H1 (cell line): ENCODE measurements around the gene CYP4A22. TPM values are rescaled to one million over a fixed set of nuclear protein-coding genes. Genes with fewer than 3 reads are reported as not detected.

Experiments used
- CTCF ChIA-PET: fragments of 300-600 bp; sonication (Branson Sonifier 250); formaldehyde crosslinking; loops from one replicate; lab custom pipeline; 2021; ENCODE audit not compliant: partially characterized antibody; lab: Charles Lee
- POLR2A ChIA-PET: fragments of 300-600 bp; sonication (Branson Sonifier 250); formaldehyde crosslinking; loops from one replicate; lab custom pipeline; 2021; ENCODE audit warnings: inconsistent platforms; ENCODE audit not compliant: partially characterized antibody; lab: Charles Lee
- DNase-seq, 2 experiments: peaks; one replicate each; pipeline versions ENCODE4 v3.0.0 to v3.0.0-alpha.2; 2010 to 2022; ENCODE audit warnings: low spot score in 2 of 2, low read depth in 1 of 2, mixed read lengths in 1 of 2
- FAIRE-seq: peaks from 2 replicates; lab custom pipeline; 2011; peaks lifted over from hg19 to GRCh38; lab: Jason Lieb, UNC
- H2AFZ ChIP-seq: 2 replicates; pipeline ENCODE4 v1.8.1; 2012; ENCODE audit warnings: low read length, inconsistent platforms
- H2AK5ac ChIP-seq: 2 replicates; pipeline ENCODE4 v1.6.1; 2013; ENCODE audit warnings: low read depth, low read length
- H2BK120ac ChIP-seq: replicated peaks from 2 replicates; pipeline ENCODE3; 2013; ENCODE audit warnings: low read depth, low read length, inconsistent platforms
- H2BK12ac ChIP-seq: 2 replicates; pipeline ENCODE4 v1.6.1; 2013; ENCODE audit warnings: low read depth, low read length
- H2BK15ac ChIP-seq: 2 replicates; pipeline ENCODE4 v1.6.1; 2013; ENCODE audit warnings: low read length
- H2BK20ac ChIP-seq: 2 replicates; pipeline ENCODE4 v1.6.1; 2013; ENCODE audit warnings: low read length
- H2BK5ac ChIP-seq: 2 replicates; pipeline ENCODE4 v1.6.1; 2013; ENCODE audit warnings: low read depth, low read length
- H3K14ac ChIP-seq: 2 replicates; pipeline ENCODE4 v1.6.1; 2013; ENCODE audit warnings: inconsistent platforms; ENCODE audit not compliant: insufficient read length
- H3K18ac ChIP-seq: 2 replicates; pipeline ENCODE4 v1.6.1; 2013; ENCODE audit warnings: low read length; ENCODE audit errors: extremely low read depth
- H3K23ac ChIP-seq: 2 replicates; pipeline ENCODE4 v1.6.1; 2013; ENCODE audit warnings: inconsistent platforms; ENCODE audit not compliant: insufficient read length
- H3K23me2 ChIP-seq: 2 replicates; pipeline ENCODE4 v1.6.1; 2013; ENCODE audit warnings: low read depth, low read length
- H3K27ac ChIP-seq: 2 replicates; pipeline ENCODE4 v1.6.1; 2011; ENCODE audit warnings: low read depth, low read length, inconsistent platforms
- H3K27me3 ChIP-seq, 4 experiments: replicated peaks in 1 of 4; 1 replicate in 1 of 4; 2 replicates in 3 of 4; pipeline versions ENCODE4 v1.6.1 to v1.8.1; 2011 to 2013; ENCODE audit warnings: low read length in 3 of 4, mild to moderate bottlenecking in 3 of 4, inconsistent platforms in 2 of 4, mixed read lengths in 2 of 4, moderate library complexity in 1 of 4; ENCODE audit not compliant: control insufficient read depth in 3 of 4, insufficient read depth in 3 of 4; ENCODE audit errors: extremely low read depth in 1 of 4
- H3K36me3 ChIP-seq, 4 experiments: 2 replicates each; pipeline versions ENCODE4 v1.6.1 to v1.8.1; 2011 to 2013; ENCODE audit warnings: mild to moderate bottlenecking in 4 of 4, low read length in 3 of 4, moderate library complexity in 2 of 4, control low read depth in 1 of 4, inconsistent platforms in 1 of 4; ENCODE audit not compliant: insufficient read depth in 4 of 4, control insufficient read depth in 2 of 4
- H3K4ac ChIP-seq: replicated peaks from 2 replicates; pipeline ENCODE3; 2013; ENCODE audit warnings: low read length, low read depth, mixed read lengths, inconsistent platforms; ENCODE audit not compliant: insufficient read length
- H3K4me1 ChIP-seq, 4 experiments: replicated peaks in 1 of 4; 1 replicate in 1 of 4; 2 replicates in 3 of 4; pipeline versions ENCODE4 v1.6.1 to v1.8.1; 2011 to 2013; ENCODE audit warnings: low read length in 3 of 4, inconsistent platforms in 2 of 4, mixed read lengths in 1 of 4; ENCODE audit not compliant: insufficient read depth in 4 of 4, control insufficient read depth in 3 of 4
- H3K4me2 ChIP-seq, 2 experiments: 2 replicates each; pipeline versions ENCODE4 v1.6.1 to v1.8.1; 2011 to 2013; ENCODE audit warnings: low read depth in 2 of 2, low read length in 2 of 2, control low read depth in 1 of 2, inconsistent platforms in 1 of 2, mild to moderate bottlenecking in 1 of 2; ENCODE audit not compliant: insufficient read depth in 1 of 2
- H3K4me3 ChIP-seq, 4 experiments: fragments of 200-600, 300-600 bp in 1 of 4; sonication (generic), shearing (Covaris generic), sonication (Bioruptor Twin) in 1 of 4; 2 replicates each; pipeline versions ENCODE4 v1.5.1 to v1.8.1; 2011 to 2016; ENCODE audit warnings: low read length in 4 of 4, low read depth in 3 of 4, control low read depth in 2 of 4, inconsistent platforms in 2 of 4, mild to moderate bottlenecking in 2 of 4, mixed read lengths in 1 of 4, moderate library complexity in 1 of 4; ENCODE audit not compliant: insufficient read depth in 2 of 4; ENCODE audit errors: extremely low read depth in 1 of 4
- H3K56ac ChIP-seq: replicated peaks from 2 replicates; pipeline ENCODE3; 2013; ENCODE audit warnings: low read depth, mild to moderate bottlenecking, mixed read lengths, low read length, inconsistent platforms; ENCODE audit not compliant: insufficient read length
- H3K79me1 ChIP-seq: 2 replicates; pipeline ENCODE4 v1.6.1; 2013; ENCODE audit warnings: low read depth, low read length, control low read depth
- H3K79me2 ChIP-seq, 2 experiments: 2 replicates each; pipeline versions ENCODE4 v1.6.1 to v1.8.1; 2012 to 2013; ENCODE audit warnings: low read length in 2 of 2, mild to moderate bottlenecking in 2 of 2, inconsistent platforms in 1 of 2; ENCODE audit not compliant: insufficient read depth in 2 of 2, control insufficient read depth in 1 of 2
- H3K9ac ChIP-seq, 4 experiments: replicated peaks in 1 of 4; 1 replicate in 1 of 4; 2 replicates in 3 of 4; pipeline versions ENCODE4 v1.6.1 to v1.8.1; 2011 to 2013; ENCODE audit warnings: low read depth in 3 of 4, low read length in 3 of 4, control low read depth in 2 of 4, mild to moderate bottlenecking in 2 of 4, moderate library complexity in 2 of 4, inconsistent platforms in 1 of 4; ENCODE audit errors: extremely low read depth in 1 of 4
- H3K9me3 ChIP-seq, 2 experiments: 2 replicates each; pipeline versions ENCODE4 v1.6.1 to v1.8.1; 2012 to 2013; ENCODE audit warnings: mild to moderate bottlenecking in 2 of 2, moderate library complexity in 2 of 2, control low read depth in 1 of 2, inconsistent platforms in 1 of 2, low read depth in 1 of 2, low read length in 1 of 2, mixed read lengths in 1 of 2; ENCODE audit not compliant: insufficient read depth in 2 of 2
- H4K20me1 ChIP-seq, 2 experiments: replicated peaks in 1 of 2; 2 replicates each; pipeline versions ENCODE3 to v1.8.1; 2011 to 2013; ENCODE audit warnings: inconsistent platforms in 2 of 2, low read length in 2 of 2, mild to moderate bottlenecking in 1 of 2; ENCODE audit not compliant: insufficient read depth in 2 of 2, control insufficient read depth in 1 of 2
- H4K5ac ChIP-seq: 2 replicates; pipeline ENCODE4 v1.6.1; 2013; ENCODE audit warnings: low read length, low read depth, mixed read lengths, inconsistent platforms; ENCODE audit not compliant: insufficient read length
- H4K8ac ChIP-seq: 2 replicates; pipeline ENCODE4 v1.8.0; 2013; ENCODE audit warnings: mild to moderate bottlenecking, moderate library complexity, low read length, inconsistent platforms; ENCODE audit not compliant: insufficient read depth; ENCODE audit errors: extremely low read depth
- H4K91ac ChIP-seq: replicated peaks from 2 replicates; pipeline ENCODE3; 2013; ENCODE audit warnings: low read length, mixed read lengths, inconsistent platforms; ENCODE audit not compliant: insufficient read length
- CBX5 ChIP-seq: fragments of 300-800, 300-1000 bp; sonication (generic); IDR thresholded peaks from 2 replicates; pipeline ENCODE4 v1.7.1; 2016; ENCODE audit warnings: antibody characterized with exemption, low read length, low read depth
- CREB1 ChIP-seq: IDR thresholded peaks from 2 replicates; pipeline ENCODE4 v1.6.1; 2012; ENCODE audit warnings: inconsistent platforms
- CTBP2 ChIP-seq: IDR thresholded peaks from 2 replicates; pipeline ENCODE4 v1.7.0; 2011; ENCODE audit warnings: borderline replicate concordance, mild to moderate bottlenecking, moderate library complexity, mixed read lengths, low read length; ENCODE audit not compliant: insufficient read depth, insufficient read length
- JUN ChIP-seq: IDR thresholded peaks from 2 replicates; pipeline ENCODE4 v1.6.1; 2011; ENCODE audit warnings: low read depth, mild to moderate bottlenecking, improper control_type of control experiment, low read length
- KDM5A ChIP-seq: fragments of 200-600 bp; IDR thresholded peaks from 2 replicates; pipeline ENCODE4 v1.7.1; 2012; ENCODE audit warnings: mild to moderate bottlenecking, low read length, inconsistent platforms, mixed read lengths
- MAFK ChIP-seq: IDR thresholded peaks from 2 replicates; pipeline ENCODE4 v1.6.1; 2012; ENCODE audit warnings: low read depth, mild to moderate bottlenecking, improper control_type of control experiment, low read length
- NANOG ChIP-seq: IDR thresholded peaks from 2 replicates; pipeline ENCODE4 v1.6.1; 2011; ENCODE audit warnings: low read length, low read depth, mild to moderate bottlenecking, inconsistent platforms; ENCODE audit not compliant: insufficient read depth, poor library complexity, severe bottlenecking
- SIN3A ChIP-seq, 2 experiments: IDR thresholded peaks in 1 of 2; conservative IDR thresholded peaks in 1 of 2; 2 replicates each; pipeline ENCODE4 v1.6.1; 2011 to 2012; ENCODE audit warnings: low read length in 2 of 2, improper control_type of control experiment in 1 of 2, low read depth in 1 of 2, mild to moderate bottlenecking in 1 of 2
- TAF7 ChIP-seq: optimal IDR thresholded peaks from 2 replicates; pipeline ENCODE3; 2011; ENCODE audit warnings: low read depth, mild to moderate bottlenecking, inconsistent platforms, low read length, moderate library complexity, borderline replicate concordance
- WGBS, 2 experiments: shearing (Covaris generic) in 1 of 2; methylation state at CpG; one replicate each; pipeline versions ENCODE4 v1.1.6 to v1.1.7; 2013 to 2015; ENCODE audit warnings: low lambda C conversion rate in 2 of 2, mixed read lengths in 2 of 2, inconsistent platforms in 1 of 2, low coverage in 1 of 2, missing lambda C conversion rate in 1 of 2; ENCODE audit not compliant: insufficient replicate concordance in 2 of 2, insufficient coverage in 1 of 2, insufficient read length in 1 of 2; ENCODE audit errors: extremely low coverage in 1 of 2, missing lambda C conversion rate in 1 of 2; 5-methylcytosine and 5-hydroxymethylcytosine counted together
- long read RNA-seq, 2 experiments: library from RNA in 1 of 2; library from capped mRNA in 1 of 2; stranded (forward); transcript quantifications; one replicate each; pipeline ENCODE4 v2.0.0, GENCODE V29; 2021; ENCODE audit warnings: inconsistent platforms in 1 of 2
- polyA minus RNA-seq, 3 experiments: library from RNA; depleted of rRNA, polyadenylated mRNA; stranded (reverse); fragments of >200 nt; gene quantifications; 1 replicate in 2 of 3; 2 replicates in 1 of 3; pipeline ENCODE4 v1.2.3, GENCODE V29; 2011
- polyA plus RNA-seq, 7 experiments: library from polyadenylated mRNA; depleted of rRNA in 3 of 7; stranded (reverse) in 5 of 7; unstranded in 2 of 7; fragments of >200 nt in 5 of 7; fragments of 200-250 nt in 2 of 7; gene quantifications; 1 replicate in 5 of 7; 2 replicates in 1 of 7; 4 replicates in 1 of 7; pipeline versions ENCODE4 v1.2.1 to v1.2.3, GENCODE V29; 2011 to 2013; ENCODE audit warnings: missing spikeins in 2 of 7, mixed read lengths in 2 of 7
- total RNA-seq: library from RNA; stranded (reverse); fragmentation: NEBNext Ultra II Directional; extraction: Animal tissue kit (Norgen Biotek cat#: 25700); gene quantifications from 2 replicates; pipeline ENCODE4 v1.2.1, GENCODE V29; 2021

CYP4A22 gene, protein sequence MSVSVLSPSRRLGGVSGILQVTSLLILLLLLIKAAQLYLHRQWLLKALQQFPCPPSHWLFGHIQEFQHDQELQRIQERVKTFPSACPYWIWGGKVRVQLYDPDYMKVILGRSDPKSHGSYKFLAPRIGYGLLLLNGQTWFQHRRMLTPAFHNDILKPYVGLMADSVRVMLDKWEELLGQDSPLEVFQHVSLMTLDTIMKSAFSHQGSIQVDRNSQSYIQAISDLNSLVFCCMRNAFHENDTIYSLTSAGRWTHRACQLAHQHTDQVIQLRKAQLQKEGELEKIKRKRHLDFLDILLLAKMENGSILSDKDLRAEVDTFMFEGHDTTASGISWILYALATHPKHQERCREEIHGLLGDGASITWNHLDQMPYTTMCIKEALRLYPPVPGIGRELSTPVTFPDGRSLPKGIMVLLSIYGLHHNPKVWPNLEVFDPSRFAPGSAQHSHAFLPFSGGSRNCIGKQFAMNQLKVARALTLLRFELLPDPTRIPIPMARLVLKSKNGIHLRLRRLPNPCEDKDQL
- total RNA-seq (not detected in 2 replicates), polyA plus RNA-seq (2011; rRNA removed) (0.03 TPM in 1 of 2 replicates, not detected in the other), polyA minus RNA-seq (2011; rRNA and poly(A)+ RNA removed) (not detected in 2 replicates)
- not detected for polyA plus RNA-seq (2011; cell fraction: cytosol; rRNA removed)
- polyA plus RNA-seq (2011; cell fraction: nucleus; rRNA removed) = not detected
- polyA plus RNA-seq (2012, experiment 1 of 2) = 0.08 TPM in 1 of 4 replicates, not detected in the others
- not detected for polyA plus RNA-seq (2012, experiment 2 of 2)
- polyA plus RNA-seq (2013, experiment 1 of 2) = not detected
- polyA plus RNA-seq (2013, experiment 2 of 2) = not detected
- not detected for polyA minus RNA-seq (2011; cell fraction: cytosol; rRNA and poly(A)+ RNA removed)
- not detected for polyA minus RNA-seq (2011; cell fraction: nucleus; rRNA and poly(A)+ RNA removed)
- long read RNA-seq, experiment 1 = 0 reads
- long read RNA-seq, experiment 2 = 0 reads

DNA sequence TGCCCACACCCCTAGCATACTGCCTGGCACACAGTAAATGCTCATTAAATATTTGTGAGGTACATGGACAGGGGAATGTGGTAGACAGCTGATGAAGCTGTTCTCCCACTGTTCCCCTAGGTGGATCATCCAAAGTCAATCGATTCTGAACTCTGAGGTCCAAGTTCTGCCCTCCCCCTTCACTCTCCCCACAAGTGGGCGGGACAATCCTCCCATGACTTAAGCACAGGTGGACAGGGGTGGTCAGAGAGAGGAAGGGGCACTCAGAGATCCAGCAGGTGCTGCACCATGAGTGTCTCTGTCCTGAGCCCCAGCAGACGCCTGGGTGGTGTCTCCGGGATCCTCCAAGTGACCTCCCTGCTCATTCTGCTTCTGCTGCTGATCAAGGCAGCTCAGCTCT is at the start of gene CYP4A22:
CYP4A22 (plus strand) TSS at position 244 of the 400 bp plus-strand sequence; CDS start at position 289, 45 bp downstream.
- Histone ChIP-seq H4K8ac (no peak within 1 kb of the TSS), H3K9ac (no peak within 1 kb of the TSS), H3K79me1 (no peaks in the 10 kb centered on the region), H2AK5ac (no peak within 1 kb of the TSS), H2BK5ac (no peak within 1 kb of the TSS), H4K91ac (no peak within 1 kb of the TSS), H2BK12ac (no peak within 1 kb of the TSS), H3K56ac (no peak within 1 kb of the TSS), H3K4me2 (no peak within 1 kb of the TSS), H2AFZ (no peak within 1 kb of the TSS), H3K4me3 (no peak within 1 kb of the TSS), H3K79me2 (no peaks in the 10 kb centered on the region), H3K14ac (no peak within 1 kb of the TSS), H3K4ac (no peak within 1 kb of the TSS), H4K20me1 (no peaks in the 10 kb centered on the region), H2BK20ac (no peak within 1 kb of the TSS; the same call in 1 of the 2 replicates), H3K18ac (no peak within 1 kb of the TSS), H3K36me3 (no peaks in the 10 kb centered on the region), H3K23ac (no peak within 1 kb of the TSS), H4K5ac (no peak within 1 kb of the TSS), H2BK120ac (no peak within 1 kb of the TSS), H3K23me2 (no peaks in the 10 kb centered on the region), H3K27ac (no peak within 1 kb of the TSS; the same call in 1 of the 2 replicates), H2BK15ac (no peak within 1 kb of the TSS), H3K27me3 (no peaks in the 10 kb centered on the region), H3K9me3 (no peaks in the 10 kb centered on the region), H3K4me1 (no peaks in the 10 kb centered on the region; a peak in 2 of 7 replicates)
- POLR2A ChIA-PET = no interaction called here
- no peak for FAIRE-seq
- CTCF ChIA-PET = interaction anchor here (1.7 to 1.8 kb wide), 2 partner anchors 10 to 42 kb away, joined by 3 to 7 read pairs; no protein-coding TSS in a partner anchor
- 82% methylated on average over 4 of the region's 4 CpGs; no CpG with 5 or more reads in 1 of the 2 experiments for WGBS, 2 experiments
- no peak for DNase-seq
- TF ChIP-seq MAFK (no peak), TAF7 (no peak), NANOG (no peak), SIN3A (conservative IDR thresholded peaks at IDR 0.05 in 1 of 2, IDR thresholded peaks at IDR 0.05 in 1 of 2; ENCODE audit: low read depth in 1 of 2, low read length in 2 of 2) (no peak), CREB1 (no peak), CBX5 (no peak), CTBP2 (no peak), JUN (no peak), KDM5A (no peak)
